GM21360 (cell line): Measurements from ENCODE around the gene SLC30A5.
"Not testable (repeated sequence)": the region's sequence is repeated elsewhere in the genome, so short reads cannot be mapped to it uniquely, and the experiment has no call there.

Experiments
- ATAC-seq: cut with Tn5 transposase; IDR thresholded peaks from one replicate; pipeline ENCODE4 v1.9.1; 2021; ENCODE audit warnings: mild to moderate bottlenecking, moderate library complexity; ENCODE audit not compliant: unreplicated experiment

SLC30A5 gene

DNA sequence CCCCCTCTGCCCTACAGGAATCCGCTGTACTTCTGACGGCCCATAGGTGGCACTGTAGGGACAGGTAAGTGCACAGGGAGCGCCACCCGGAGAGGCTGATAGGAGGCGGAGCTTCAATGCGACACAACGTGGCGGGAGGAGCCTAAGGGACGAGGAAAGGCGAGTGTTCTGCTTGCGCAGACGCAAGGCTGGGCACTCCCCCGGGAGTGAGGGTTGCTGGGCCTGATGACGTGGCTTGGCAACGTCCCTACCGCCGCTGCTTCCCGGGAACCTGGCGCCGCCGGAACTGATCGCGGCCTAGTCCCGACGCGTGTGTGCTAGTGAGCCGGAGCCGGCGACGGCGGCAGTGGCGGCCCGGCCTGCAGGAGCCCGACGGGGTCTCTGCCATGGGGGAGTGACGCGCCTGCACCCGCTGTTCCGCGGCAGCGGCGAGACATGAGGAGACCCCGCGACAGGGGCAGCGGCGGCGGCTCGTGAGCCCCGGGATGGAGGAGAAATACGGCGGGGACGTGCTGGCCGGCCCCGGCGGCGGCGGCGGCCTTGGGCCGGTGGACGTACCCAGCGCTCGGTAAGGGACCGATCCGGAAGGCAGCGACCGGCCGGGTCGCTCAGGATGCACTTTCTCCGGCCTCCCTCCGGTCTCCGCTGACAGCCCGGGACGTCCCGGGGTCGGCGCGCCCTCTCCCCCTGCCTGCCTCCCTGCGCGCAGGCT lies at the start of gene SLC30A5:
Gene SLC30A5 (plus strand): TSS at position 244 of the 712 bp plus-strand sequence. CDS start 242 bp downstream, at position 486.
- peak; percentile 99 for ATAC-seq

DNA sequence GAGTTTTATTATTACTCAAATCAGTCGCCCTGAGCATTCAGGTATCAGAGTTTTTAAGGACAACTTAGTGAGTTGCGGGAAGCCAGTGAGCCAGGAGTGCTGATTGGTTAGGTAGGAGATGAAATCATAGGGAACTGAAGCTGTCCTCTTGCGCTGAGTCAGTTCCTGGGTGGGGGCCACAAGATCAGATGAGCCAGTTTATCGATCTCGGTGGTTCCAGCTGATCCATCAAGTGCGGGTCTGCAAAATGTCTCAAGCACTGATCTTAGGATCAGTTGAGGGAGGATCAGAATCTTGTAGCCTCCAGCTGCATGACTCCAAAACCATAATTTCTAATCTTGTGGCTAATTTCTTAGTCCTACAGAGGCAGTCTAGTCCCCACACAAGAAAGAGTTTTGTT lies 48.6 kb upstream of the SLC30A5 start:
- not testable (repeated sequence) for ATAC-seq

DNA sequence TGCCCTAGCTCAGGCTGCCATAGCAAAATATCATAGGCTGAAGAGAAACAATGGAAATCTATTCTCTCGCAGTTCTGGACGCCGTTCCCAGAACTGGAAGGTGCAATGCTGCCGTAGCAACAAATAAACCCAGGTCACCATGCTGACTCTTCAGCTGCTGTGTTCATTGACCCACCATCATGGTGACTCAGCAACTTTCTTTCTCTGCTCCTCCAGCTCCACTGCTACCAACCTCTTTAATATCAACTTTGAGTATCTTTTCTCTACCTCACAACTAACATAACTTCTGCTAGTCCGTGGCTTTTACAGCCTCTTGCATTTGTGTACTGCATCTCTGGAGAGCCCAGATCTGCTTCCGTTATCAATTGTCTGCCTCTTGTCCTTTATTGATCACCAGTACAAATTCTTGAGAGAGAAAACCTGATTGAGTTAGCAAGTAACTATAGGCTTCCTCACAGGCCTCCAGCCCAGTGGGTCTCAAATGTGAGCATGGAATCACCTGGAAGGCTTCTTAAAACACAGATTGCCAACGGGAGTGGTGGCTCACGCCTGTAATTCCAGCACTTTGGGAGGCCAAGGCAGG lies 47.3 kb upstream of the SLC30A5 start:
- no peak for ATAC-seq

DNA sequence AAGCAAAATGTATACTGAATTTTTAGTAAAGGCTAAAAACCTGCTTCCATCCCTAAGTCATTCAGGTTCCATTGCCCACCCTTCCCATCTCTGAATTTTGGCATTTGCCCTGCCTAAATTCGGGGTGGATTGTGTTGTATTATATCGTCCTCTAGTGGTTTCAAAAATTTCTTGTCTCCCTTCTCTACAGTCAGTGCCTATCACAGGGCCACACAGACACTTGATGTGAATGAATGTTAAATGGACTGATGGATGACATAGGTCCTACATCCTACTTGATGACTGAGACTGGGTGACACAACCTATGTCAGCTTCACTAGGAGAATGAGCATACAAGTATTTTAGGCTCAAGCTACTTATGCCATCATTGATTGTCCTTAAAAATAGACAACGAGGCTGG lies 45.6 kb upstream of the SLC30A5 start:
- ATAC-seq, result no peak

DNA sequence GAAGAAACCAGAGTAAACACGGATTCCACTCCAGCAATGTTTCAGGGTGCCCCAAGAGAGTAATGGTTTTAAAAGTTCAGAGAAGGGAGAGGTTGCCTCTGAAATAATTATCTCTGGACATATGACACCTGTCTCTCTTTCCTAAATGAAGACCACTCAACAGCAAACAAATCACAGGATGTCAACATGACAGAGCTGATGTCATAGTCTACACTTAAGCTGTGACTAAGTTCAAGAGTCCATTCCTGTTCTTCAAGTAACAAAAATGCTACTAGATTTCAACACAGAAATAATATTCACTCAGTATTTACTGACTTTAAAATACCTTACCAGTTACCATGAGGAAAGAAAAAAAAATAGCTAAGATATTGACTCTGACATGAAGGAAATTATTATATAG lies 44.7 kb upstream of the SLC30A5 start:
- no peak for ATAC-seq

DNA sequence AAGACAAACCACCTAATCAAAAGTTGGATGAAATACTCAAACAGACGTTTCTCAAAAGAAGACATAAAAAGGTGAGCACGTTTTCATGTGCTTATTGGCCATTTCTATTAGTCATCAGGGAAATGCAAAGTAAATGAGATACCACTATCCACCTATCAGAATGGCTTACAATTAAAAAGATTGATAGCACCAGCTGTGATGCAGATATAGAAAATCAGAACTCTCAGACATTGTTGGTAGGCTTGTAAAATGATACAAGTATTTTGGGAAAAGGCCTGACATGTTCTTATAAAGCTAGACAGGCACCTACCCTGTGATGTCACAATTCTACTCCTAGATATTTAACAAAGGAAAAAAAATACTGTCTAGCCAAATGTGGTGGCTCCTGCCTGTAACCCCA lies 44.0 kb upstream of the SLC30A5 start:
- no peak for ATAC-seq

DNA sequence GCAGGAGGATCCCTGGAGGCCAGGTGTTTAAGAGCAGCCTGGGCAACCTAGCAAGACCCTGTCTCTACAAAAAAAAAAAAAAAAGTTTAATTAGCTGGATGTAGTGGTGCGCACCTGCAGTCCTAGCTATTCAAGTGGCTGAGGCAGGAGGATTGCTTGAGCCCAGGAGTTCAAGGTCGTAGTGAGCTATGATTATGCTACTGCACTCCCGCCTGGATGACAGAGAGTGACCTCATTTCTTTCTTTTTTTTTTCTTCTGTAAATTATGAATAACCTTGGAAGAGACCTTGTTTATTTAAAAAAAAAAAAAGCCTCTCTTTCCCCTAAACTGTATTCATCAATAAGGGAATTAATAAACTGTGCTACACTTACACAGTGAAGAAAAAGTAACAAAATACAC lies 43.6 kb upstream of the SLC30A5 start:
- no peak for ATAC-seq

DNA sequence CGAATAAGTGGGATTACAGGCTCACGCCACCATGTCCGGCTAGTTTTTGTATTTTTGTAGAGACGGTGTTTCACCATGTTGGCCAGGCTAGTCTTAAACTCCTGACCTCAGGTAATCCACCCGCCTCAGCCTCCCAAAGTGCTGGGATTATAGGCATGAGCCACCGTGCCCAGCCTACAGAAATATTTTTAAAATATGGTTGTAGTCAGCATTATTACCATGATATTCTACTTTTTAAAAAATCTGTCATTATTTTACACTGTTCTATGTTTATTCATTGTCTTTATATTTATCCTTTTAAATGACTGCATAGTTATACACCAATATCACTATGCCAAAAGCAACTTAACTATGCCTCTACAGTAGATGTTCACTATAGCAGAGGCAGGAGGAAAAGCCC lies 41.6 kb upstream of the SLC30A5 start:
- no peak for ATAC-seq

DNA sequence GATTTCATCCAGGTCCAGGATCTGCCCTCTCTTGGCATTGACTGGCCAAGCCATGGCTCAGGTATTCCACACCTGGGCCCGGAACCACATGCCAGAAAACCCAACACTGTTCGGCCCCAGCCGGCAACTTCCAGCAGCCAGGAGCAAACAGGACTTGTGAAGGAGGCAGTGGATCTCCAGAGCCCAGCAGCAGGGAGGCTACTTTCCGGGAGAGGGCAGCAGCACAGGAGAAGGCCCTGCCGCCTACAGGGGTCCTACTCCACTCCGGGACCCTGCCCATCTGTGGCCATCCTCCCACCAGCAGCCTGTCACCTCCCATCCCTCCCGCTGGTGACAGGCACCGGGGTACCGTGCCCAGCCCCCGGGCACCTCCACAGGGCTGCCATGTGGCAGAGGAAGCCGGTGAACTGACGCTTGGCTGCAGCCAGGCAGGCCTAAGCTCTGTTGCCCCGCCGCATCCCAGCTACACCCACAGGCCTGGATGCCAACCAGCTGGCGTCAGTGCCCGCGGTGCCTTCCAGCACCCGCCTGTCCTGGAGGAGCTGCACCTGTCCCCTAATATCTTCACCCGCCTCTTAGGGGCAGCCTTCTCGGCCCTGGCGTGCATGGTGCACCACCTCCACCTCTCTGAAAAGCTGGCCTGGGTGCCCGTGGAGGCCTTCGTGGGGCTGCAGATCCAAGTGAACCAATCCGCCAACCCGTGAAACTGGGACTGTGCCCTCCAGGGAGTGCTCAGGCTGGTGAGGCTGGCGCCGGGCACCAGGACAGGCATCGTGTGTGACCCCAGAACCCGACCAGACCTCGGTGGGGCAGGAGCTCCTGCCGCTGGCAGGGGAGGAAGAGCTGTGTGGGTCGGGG lies 18.9 kb upstream of the SLC30A5 start:
- ATAC-seq, result no peak

DNA sequence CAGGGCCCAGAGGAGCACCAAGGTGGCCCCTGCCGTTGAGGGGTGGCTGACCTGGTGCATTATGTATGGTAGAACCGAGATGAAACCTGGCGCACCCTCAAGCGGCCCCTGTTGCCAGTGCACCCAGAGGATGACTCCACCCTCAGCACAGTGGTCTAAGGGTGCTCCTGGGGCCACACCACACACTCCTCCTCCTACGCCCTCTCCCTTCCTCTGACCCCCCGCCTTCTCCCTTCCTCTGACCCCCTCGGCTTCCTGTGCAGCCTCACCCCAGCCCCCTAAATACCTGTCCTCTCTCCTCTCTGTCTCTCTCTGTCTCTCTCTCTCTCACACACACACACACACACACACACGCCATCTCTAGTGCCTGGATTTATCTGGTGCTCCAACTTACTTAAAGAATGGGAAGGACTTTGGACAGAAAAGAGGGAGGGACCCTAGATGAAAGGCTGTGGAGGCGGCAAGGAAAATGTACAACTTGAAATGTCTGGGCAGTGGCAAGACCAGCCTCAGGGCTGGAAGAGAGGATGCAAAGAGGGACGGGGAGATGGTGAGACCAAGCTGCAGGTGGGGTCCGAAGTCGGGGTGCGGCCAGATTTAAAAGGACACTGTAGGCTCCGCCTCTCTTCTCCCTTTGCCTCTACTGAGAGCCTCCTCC lies 18.2 kb upstream of the SLC30A5 start:
- ATAC-seq, result no peak

DNA sequence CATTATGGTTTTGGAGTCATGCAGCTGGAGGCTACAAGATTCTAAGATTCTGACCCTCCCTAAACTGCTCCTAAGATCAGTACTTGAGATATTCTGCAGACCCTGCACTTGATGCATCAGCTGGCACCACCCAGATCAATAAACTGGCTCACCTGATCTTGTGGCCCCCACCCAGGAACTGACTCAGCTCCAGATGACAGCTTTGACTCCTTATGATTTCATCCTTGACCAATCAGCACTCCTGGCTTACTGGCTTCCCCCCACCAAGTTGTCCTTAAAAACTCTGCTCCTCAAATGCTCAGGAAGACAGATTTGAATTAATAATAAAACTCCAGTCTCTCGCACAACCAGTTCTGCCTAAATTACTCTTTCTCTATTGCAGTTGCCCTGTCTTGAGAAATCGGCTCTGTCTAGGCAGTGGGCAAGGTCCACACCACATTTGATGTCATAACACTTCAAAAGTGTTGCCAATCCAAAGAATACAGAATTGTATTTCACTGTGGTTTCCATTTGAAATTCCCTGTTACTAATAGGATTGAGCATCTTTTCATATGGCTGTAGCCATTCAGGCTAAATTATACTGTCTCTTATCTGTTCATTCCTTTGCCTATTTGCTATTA lies 14.8 kb upstream of the SLC30A5 start:
- no peak for ATAC-seq

DNA sequence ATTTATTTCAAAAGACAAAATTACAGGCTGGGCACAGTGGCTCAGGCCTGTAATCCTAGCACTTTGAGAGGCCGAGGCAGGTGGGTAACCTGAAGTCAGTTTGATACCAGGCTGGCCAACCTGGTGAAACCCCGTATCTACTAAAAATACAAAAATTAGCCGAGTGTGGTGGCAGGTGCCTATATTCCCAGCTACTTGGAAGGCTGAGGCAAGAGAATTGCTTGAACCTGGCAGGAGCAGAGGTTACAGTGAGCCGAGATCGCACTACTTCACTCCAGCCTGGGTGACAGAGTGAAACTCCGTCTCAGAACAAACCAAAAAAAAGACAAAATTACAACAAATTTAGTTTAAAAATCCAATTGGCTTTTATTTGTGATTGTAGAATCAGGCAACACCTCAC lies 14.3 kb upstream of the SLC30A5 start:
- ATAC-seq, result no peak

DNA sequence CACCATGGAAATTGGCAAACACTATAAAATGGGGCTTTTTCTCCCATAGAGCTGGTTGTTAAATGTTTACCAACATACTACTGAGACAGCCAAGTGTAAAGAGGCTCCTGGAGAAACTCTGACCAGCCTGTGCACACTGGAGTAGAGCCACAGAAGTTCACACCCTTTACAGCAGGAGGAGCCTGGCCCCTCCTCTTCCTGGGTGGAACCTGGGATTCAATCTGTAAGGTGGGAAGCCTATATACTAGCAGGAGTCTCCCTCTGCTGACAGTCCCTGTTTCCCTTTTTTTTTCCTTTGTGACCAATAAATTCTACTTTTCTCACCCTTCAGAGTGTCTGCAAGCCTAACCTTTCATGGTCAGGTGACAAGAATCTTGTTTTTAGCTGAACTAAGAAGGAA lies 10.4 kb upstream of the SLC30A5 start:
- no peak for ATAC-seq

DNA sequence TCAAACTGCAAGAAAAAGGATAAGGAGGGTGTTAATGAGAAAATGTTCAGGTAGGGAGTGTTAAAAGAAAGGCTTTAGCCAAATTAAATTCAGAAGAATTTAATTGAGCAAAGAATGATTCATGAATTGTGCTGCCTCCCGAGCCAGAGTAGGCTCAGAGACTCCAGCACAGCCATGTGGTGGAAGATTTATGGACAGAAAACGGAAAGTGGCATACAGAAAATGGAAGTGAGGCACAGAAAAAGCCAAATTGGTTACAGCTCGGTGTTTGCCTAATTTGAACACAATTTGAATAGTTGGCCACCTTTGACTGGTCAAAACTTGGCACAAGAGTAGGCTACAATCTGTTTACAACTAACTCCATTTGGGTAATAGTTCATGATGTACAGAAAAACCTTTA lies 9.6 kb upstream of the SLC30A5 start:
- ATAC-seq, result no peak

DNA sequence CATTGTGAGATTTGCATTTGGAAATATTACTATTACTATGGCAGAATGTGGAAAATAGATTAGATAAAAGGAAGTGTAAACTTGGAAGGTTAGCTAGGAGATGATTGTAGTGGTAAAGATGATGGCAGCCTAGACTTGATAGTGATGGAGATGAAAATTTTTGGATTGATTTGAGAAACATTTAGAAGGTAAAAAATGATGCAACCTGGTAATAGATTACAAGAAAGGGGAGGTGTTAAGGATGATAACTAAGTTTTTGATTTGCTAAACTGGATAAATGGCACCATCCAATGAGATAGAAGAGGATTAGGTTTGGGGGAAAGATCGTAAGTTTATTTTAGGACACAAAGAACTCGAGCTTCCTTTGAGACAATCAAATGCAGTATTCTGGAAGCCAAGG lies 8.9 kb upstream of the SLC30A5 start:
- no peak for ATAC-seq

DNA sequence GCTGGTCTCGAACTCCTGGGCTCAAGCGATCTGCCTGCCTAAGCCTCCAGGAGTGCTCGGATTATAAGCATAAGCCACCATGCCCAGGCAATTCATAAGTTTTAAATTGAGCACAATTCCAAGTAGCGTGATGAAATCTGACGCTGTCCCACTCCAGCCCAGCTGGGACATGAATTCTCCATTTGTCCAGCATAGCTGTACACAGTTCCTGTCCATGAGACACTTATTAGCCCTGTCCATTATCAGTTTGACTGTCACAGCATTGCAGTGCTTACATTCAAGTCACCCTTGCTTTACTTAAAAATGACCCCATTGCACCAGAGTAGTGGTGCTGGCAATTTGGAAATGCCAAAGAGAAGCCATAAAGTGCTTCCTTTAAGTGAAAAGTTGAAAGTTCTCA lies 7.6 kb upstream of the SLC30A5 start:
- no peak for ATAC-seq

DNA sequence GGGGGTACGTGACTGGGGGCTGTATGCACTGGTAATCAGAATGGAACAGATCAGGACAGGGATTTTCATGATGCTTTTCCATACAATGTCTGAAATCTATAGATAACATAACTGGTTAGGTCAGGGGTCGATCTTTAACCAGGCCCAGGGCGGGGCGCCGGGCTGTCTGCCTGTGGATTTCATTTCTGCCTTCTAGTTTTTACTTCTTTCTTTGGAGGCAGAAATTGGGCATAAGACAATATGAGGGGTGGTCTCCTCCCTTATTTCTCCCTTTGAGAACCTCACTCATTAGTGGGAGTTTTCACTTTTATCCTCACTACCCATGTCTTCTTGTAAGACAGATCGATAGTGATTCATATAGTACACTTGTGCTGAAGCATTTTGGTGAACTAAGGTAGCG lies 5.8 kb upstream of the SLC30A5 start:
- not testable (repeated sequence) for ATAC-seq

DNA sequence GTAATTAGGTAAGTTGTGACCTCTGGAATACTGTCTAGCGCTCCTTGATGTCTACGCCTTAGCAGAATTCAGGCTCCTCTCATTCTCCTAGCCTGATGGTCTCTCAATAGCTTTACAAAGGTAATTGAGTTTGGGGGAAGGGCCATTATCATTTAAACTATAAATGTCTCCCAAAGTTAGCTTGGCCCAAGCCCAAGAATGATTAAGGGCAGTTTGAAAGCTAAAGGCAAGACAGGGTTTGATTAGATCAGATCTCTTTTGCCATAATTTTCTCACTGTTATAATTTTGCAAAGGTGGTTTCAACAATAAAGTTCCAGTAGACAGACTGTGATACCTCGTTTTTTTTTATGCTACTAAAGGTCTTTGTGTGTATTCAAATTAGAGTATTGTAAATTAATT lies 3.7 kb upstream of the SLC30A5 start:
- ATAC-seq, result no peak

DNA sequence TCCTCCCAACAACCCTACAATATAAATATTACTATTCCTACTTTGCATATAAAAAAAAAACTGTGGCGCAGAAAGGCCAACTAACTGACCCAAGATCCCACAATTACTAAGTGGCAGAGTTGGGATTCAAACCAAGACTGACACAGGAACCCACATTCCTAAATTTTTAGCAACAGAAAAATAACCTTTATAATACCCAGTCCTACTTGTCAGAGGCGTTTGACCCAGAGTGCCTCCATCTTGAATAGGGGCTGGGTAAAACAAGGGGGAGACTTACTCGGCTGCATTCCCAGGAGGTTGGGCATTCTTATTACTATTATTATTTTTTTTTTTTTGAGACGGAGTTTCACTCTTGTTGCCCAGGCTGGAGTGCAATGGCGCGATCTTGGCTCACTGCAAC lies 2.0 kb upstream of the SLC30A5 start:
- ATAC-seq, result no peak

DNA sequence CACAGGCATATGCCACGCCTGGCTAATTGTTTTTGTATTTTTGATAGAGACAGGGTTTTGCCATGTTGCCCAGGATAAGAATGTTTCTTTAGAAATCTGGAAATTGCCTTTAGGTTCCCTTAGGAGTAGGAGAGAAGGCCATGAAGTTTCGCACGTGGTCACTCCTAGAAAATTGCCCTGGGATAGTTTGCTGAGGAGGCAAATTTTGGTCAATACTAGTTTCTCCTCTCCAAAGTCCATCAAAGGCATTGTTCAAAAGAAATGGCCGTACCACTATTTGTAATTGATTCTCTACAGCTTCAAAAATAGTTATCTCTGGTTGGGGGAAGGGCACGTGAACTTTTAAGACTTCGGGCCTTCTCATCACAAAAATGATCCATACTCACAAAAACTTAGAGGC lies 845 bp upstream of the SLC30A5 start:
- no peak for ATAC-seq

DNA sequence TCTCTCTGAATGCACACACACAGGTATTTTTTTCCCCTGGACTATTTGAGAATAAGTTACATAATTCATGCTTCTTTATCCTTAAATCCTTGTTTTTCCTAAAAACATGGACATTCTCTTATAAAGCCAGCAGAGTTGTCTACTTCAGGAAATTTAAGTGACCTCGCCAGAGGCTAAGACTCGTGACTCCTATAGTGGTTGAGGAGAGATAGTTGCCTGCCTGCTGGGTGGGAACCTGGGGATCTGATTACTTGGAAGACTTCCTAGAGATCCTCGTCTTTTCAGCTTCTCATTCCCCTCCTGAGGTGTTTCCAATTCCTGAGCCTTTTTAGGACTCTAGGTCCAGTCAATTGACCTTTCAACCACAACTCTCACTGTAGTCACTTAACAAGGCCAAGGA lies 5.5 kb downstream of the SLC30A5 start:
- ATAC-seq, result no peak
